GM20000 (cell line): ENCODE measurements around the gene CXCL1.

Experiments
- DNase-seq: peaks from one replicate; pipeline ENCODE4 v3.0.0; 2012; ENCODE audit warnings: low spot score
- CTCF ChIP-seq: IDR thresholded peaks from 2 replicates; pipeline ENCODE4 v1.5.1; 2012; ENCODE audit warnings: mild to moderate bottlenecking, control low read depth; ENCODE audit errors: extremely low read depth, missing control alignments

Gene CXCL1

GRCh38 chr4:73919691-73920090 is 50.5 kb downstream of the CXCL1 start:
- TF ChIP-seq CTCF, result no peak
- no peak for DNase-seq
